Muscle layer of colon (tissue), 2 donors: ENCODE data around the gene MAP2.

ENCODE experiments used
- H3K27ac ChIP-seq: one replicate; pipeline ENCODE4 v1.7.0; 2013; ENCODE audit warnings: low read depth, mild to moderate bottlenecking, low read length, moderate library complexity
- H3K27me3 ChIP-seq, 2 donors: one replicate each; pipeline ENCODE4 v1.7.0; 2013; ENCODE audit warnings: low read length in 2 of 2, mild to moderate bottlenecking in 2 of 2; ENCODE audit not compliant: insufficient read depth in 2 of 2, control insufficient read depth in 1 of 2
- H3K36me3 ChIP-seq: one replicate; pipeline ENCODE4 v1.7.0; 2013; ENCODE audit warnings: mild to moderate bottlenecking, low read length; ENCODE audit not compliant: insufficient read depth
- H3K4me1 ChIP-seq: one replicate; pipeline ENCODE4 v1.7.0; 2013; ENCODE audit warnings: mild to moderate bottlenecking, low read length; ENCODE audit not compliant: insufficient read depth
- H3K4me3 ChIP-seq, 2 donors: one replicate each; pipeline ENCODE4 v1.7.0; 2013; ENCODE audit warnings: low read length in 2 of 2, low read depth in 1 of 2, mild to moderate bottlenecking in 1 of 2, moderate library complexity in 1 of 2
- H3K9ac ChIP-seq: one replicate; pipeline ENCODE4 v1.7.0; 2013; ENCODE audit warnings: low read length
- H3K9me3 ChIP-seq: one replicate; pipeline ENCODE4 v1.7.0; 2013; ENCODE audit warnings: mild to moderate bottlenecking, low read length
- donor health status: abdominal sarcoma.
- donor health status: Adenocarcinoma of cecum.

Gene MAP2

DNA sequence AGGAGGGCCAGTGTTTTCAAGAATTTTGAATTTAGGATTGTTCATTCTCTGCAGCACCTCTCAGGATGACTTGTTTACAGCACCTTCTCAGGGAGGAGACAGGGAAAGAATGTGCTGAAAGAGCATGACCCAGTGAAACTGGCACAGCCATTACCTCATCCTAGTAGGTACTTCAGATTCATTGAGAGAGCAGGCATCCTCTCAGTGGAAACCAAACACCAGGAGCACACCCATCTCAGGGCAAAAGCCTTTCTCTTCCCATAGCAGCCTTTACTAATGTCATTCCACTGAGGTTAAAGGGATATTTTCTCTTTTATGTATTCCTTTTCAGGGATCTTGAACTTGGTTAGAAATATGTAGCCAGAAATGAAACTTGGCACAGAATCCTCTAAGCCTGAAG is 2.6 kb downstream of the MAP2 start:
- Histone ChIP-seq H3K4me3 (no peak overlapping the region), H3K27me3 (no peaks in the 10 kb centered on the region), H3K9me3 (no peaks in the 10 kb centered on the region), H3K27ac (no peak overlapping the region), H3K9ac (no peak overlapping the region), H3K4me1 (peaks cover 16% of the 10 kb centered on the region), H3K36me3 (no peaks in the 10 kb centered on the region)

DNA sequence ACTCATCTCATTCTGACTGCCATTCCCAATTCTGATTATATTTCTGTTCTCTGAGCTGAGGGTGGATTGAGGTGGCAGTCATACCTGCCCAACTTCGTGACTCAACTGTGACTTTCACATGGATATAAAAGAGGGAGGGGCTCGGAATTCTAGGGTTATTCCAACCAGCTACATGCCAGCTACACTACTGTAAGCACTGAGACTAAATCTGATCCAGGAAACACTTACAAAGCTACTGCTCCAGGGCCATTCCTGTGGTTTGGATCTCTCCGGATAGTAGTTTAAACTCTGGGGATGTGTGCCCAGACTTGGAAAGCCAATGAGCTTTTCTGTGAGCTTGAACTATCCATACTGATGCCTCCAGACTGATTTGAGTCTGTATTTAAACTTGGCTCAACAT is 7.9 kb downstream of the MAP2 start:
- Histone ChIP-seq H3K36me3 (no peaks in the 10 kb centered on the region), H3K9me3 (no peaks in the 10 kb centered on the region), H3K9ac (no peak overlapping the region), H3K27ac (no peak overlapping the region), H3K4me3 (no peak overlapping the region), H3K4me1 (no peaks in the 10 kb centered on the region), H3K27me3 (no peaks in the 10 kb centered on the region)

DNA sequence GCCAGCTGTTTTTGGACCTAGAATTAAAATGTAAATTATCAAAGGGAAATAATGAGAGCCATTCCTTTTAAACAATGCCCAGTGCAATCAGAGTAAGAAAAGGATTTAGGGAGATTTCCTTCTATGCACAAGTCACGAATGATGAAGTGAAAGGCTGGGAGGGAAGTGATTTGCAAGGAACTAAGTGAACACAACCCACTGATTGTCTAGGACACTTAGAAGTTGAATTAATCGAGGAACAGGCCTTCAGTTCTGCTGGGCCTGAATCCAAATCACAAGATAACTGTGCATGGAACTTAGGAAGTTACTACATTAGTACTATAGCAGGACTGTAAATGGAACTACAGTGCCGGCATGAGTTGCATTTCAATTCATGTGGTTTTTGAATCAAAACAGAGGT is 17.7 kb downstream of the MAP2 start:
- Histone ChIP-seq H3K27me3 (no peaks in the 10 kb centered on the region), H3K4me1 (no peaks in the 10 kb centered on the region), H3K27ac (no peak overlapping the region), H3K4me3 (no peak overlapping the region), H3K9me3 (no peaks in the 10 kb centered on the region), H3K9ac (no peak overlapping the region), H3K36me3 (no peaks in the 10 kb centered on the region)

DNA sequence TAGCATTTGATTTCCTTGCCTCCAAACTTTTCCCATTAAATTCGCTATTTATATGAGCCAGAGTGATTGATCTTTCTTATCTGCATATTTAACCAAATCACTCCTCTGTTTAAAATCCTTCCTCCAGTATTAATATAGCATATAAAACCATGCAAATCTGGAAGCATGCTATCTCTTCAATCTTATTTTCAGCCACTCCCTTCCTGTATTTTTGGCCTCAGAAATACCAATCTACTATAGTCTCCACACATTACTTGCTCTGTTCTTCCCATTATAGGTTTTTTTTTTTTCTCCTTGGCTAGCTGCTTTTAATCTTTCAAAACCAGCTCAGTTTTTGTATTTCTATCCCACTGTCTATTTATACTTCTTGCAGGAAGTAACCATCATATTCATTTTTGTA is 19.1 kb downstream of the MAP2 start:
- no peaks in the 10 kb centered on the region for H3K27me3 ChIP-seq
- no peak overlapping the region for H3K9ac ChIP-seq
- H3K4me3 ChIP-seq: no peak overlapping the region
- no peaks in the 10 kb centered on the region for H3K9me3 ChIP-seq
- no peaks in the 10 kb centered on the region for H3K36me3 ChIP-seq
- H3K4me1 ChIP-seq: no peaks in the 10 kb centered on the region
- no peak overlapping the region for H3K27ac ChIP-seq

DNA sequence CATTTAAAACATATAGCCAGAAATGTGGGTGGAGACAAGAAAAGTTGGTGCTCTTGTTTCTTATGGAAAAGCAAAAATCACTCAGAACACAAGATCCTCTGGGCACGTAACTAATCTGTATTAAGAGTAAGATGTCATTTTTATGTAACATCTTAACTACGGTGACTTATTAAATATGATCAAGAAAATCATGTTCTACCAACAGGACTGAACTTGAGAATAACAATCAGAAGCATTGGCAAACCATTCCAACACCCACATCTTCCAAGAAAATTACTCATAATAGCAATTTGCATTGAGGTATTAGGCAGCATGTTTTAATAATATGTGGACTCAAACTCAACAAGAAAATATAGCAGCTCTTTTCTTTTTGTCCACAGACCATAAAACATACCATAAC is 21.6 kb downstream of the MAP2 start:
- no peak overlapping the region for H3K4me3 ChIP-seq
- H3K9ac ChIP-seq: no peak overlapping the region
- no peaks in the 10 kb centered on the region for H3K9me3 ChIP-seq
- H3K4me1 ChIP-seq: no peaks in the 10 kb centered on the region
- H3K27me3 ChIP-seq: no peaks in the 10 kb centered on the region
- no peak overlapping the region for H3K27ac ChIP-seq
- no peaks in the 10 kb centered on the region for H3K36me3 ChIP-seq

DNA sequence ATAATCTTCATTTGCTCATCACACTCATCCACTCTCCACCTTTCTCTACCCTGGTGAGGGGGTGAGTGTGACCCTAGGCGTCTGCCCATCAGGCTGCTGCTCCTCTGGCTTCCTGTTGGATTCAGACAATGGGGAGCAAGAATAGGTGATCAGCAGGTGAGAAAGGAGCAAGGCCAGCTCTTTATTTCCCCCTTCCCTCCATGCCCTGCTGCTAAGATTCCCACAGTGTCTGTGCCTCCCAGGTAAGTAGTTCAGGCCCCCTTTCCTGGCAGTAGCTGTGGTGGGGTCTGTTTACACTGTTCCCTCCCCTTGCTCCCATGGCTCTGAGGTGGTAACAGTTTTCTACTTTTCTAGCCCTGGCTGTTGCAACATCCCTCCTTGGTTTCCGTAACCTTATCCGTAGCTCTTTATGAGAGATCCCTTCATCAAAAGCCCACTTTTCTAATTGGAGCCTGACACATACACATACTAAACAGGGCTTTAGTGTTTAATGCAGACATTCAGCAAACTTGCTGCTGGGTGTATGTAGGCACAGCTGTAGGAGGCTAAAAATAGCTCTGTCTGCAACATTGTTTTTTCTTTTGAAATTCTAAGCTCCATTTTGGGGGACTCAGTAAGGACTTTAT is 27.5 kb downstream of the MAP2 start:
- Histone ChIP-seq H3K27ac (no peak overlapping the region), H3K9ac (no peak overlapping the region), H3K4me3 (no peak overlapping the region), H3K36me3 (no peaks in the 10 kb centered on the region), H3K27me3 (no peaks in the 10 kb centered on the region), H3K9me3 (no peaks in the 10 kb centered on the region), H3K4me1 (no peaks in the 10 kb centered on the region)

DNA sequence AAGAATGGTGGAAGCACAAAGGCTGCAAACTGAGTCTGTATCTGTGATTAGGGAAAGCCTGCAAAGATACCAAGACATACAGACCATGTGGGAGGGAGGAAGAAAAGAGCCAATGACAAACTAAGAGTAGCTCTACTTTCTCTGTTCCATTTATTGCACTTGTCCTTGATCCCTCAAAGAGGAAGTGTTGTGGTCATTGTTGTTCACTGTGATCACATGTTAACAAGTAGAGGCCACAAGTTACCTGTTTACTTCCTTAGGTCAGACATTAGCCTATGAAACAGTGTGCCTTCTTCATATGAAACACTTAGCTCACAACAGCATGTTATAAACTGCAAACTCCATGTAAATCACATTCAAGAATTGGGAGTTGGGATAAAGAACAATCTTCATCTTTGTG is 32.6 kb downstream of the MAP2 start:
- no peak overlapping the region for H3K27ac ChIP-seq
- H3K9ac ChIP-seq: no peak overlapping the region
- H3K9me3 ChIP-seq: no peaks in the 10 kb centered on the region
- H3K4me1 ChIP-seq: no peaks in the 10 kb centered on the region
- no peaks in the 10 kb centered on the region for H3K27me3 ChIP-seq
- no peak overlapping the region for H3K4me3 ChIP-seq
- H3K36me3 ChIP-seq: no peaks in the 10 kb centered on the region

DNA sequence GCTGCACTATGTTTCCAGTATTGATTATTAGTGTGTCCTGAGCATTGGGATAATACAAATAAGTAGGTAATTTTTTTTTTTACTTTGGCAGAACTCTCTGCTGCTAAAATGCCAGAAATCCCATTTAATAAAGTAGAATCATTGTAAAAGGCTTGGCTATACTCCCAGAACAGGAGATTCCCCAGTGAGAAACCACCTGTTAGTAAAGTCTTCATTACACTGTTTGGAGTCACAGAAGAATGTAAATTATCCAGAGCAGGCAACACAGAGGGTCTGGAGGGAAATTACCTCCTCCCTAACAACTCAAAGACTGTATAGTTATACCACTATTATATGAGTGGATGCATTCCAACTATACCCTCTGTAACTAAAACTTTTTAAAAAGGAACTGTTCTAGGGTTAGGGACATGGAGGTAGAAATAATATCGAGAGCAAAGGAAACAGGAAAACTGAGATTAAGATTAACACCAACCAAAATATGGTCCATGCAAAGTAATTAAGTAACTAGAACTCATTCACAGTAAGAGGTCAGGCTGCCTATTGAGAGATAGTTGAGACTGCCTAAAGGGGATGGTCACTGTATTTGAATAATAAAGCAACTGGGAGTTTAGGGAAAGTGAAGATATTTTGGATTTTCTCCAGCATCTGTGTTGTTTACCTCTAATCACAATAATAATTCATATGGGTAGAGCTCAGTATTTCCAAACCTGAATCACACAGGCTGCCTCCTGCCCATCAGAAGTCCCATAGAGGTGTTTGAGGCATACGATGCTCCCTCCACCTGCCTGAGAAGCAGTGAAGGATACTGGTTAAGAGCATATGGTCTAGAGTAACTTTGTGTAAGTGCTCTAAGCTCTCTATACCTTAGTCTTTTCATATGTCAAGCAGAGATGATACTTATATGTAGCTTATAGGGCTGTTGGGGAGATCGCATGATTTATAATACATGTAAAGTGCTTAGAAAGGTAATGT is 34.4 kb downstream of the MAP2 start:
- no peaks in the 10 kb centered on the region for H3K4me1 ChIP-seq
- H3K27me3 ChIP-seq: no peaks in the 10 kb centered on the region
- no peak overlapping the region for H3K4me3 ChIP-seq
- no peak overlapping the region for H3K27ac ChIP-seq
- H3K36me3 ChIP-seq: no peaks in the 10 kb centered on the region
- no peaks in the 10 kb centered on the region for H3K9me3 ChIP-seq
- H3K9ac ChIP-seq: no peak overlapping the region

DNA sequence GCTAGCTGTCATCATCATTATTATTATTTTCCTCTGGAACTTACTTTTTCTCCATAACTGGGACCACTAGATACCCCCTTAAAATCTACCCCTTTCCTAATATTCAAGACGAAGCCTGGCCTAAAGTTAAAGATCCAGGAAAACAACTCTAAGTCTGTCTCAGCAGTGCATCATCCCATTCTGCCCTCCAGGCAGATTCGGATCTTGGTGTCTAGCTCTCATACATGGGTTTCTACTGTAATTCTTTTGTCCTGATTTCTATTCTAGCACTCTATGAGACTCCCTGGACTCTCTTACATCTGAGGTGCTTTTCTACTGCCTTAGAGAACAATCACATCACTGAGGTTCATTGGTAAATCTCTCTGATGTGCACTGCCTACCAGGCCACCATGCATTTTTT is 35.5 kb downstream of the MAP2 start:
- Histone ChIP-seq H3K27ac (no peak overlapping the region), H3K4me3 (no peak overlapping the region), H3K9me3 (no peaks in the 10 kb centered on the region), H3K9ac (no peak overlapping the region), H3K27me3 (no peaks in the 10 kb centered on the region), H3K4me1 (no peaks in the 10 kb centered on the region), H3K36me3 (no peaks in the 10 kb centered on the region)

DNA sequence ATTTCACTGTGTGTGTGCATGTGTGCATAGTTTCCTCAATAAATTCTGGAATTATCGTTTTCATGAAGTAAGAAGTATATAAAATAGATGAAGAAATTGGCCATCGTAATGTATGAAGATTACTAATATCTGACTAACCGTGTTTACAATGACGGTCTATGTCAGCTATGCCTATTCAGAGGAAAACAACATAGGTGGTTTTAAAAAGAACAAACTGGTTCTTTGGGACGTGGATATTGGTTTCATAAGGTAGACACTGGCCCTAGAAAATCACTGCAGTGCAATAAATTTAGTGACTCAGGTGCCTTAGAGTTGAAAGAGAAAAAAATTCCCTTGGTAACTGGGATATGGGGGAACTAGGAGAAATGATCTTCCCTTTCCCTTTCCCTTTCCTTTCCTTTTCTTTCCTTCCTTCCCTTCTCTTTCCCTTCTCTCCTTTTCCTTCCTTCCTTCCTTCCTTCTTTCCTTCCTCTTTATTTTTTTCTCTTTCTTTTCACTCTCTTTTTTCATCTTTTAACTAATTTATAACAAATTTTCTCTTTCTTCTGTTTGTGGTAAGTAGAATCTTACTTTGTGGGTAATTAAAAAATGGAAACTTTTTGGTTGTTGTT is 36.4 kb downstream of the MAP2 start:
- Histone ChIP-seq H3K4me1 (no peaks in the 10 kb centered on the region), H3K27ac (no peak overlapping the region), H3K9me3 (no peaks in the 10 kb centered on the region), H3K27me3 (no peaks in the 10 kb centered on the region), H3K4me3 (no peak overlapping the region), H3K36me3 (no peaks in the 10 kb centered on the region), H3K9ac (no peak overlapping the region)

DNA sequence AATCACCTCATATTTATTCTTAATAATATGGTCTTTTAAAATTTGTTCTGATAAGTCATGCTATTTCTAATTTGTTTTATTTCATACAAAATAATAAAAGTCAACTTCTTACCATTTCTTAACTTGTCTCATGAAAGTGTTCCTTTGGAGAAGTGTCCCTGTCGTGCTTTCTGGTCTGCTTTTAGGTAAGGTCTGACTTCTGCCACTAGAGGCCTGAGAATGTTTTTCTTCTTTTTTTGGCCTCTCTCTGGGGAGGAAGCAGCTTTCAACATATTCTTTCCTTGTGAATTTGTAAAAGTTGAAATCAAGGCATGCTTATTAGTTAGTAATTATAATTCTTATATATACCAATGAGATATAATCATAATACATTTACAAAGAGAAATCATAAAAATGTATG is 39.4 kb downstream of the MAP2 start:
- Histone ChIP-seq H3K4me1 (no peaks in the 10 kb centered on the region), H3K36me3 (no peaks in the 10 kb centered on the region), H3K27ac (no peak overlapping the region), H3K27me3 (no peaks in the 10 kb centered on the region), H3K9me3 (no peaks in the 10 kb centered on the region), H3K4me3 (no peak overlapping the region), H3K9ac (no peak overlapping the region)
